Measurements from ENCODE around the gene NSD1. TPM values are rescaled to one million over a fixed set of nuclear protein-coding genes. Genes with fewer than 3 reads are reported as not detected.
A peak's percentile ranks its signal among the peaks of the same experiment; 100 is the strongest.

Gene NSD1
- total RNA-seq, 1 donor from 2014 or later: 32.4 TPM

GRCh38 chr5:177316005-177316404, 182.4 kb downstream of the NSD1 start:
- Histone ChIP-seq H3K36me3 (ENCODE audit: control insufficient read depth, insufficient read depth, low read length) (peaks cover 3% of the 10 kb centered on the region), H3K27me3 (ENCODE audit: control insufficient read depth, insufficient read depth, low read length) (no peaks in the 10 kb centered on the region), H3K4me3 (ENCODE audit: low read depth, low read length) (no peak overlapping the region)
- no peak for DNase-seq (ENCODE audit: low read depth)
- TF ChIP-seq CTCF (IDR thresholded peaks at IDR 0.05; ENCODE audit: insufficient read depth, low read length, severe bottlenecking): no peak
- FAIRE-seq: no peak

- Histone ChIP-seq H3K4me3 (ENCODE audit: low read depth, low read length) (no peak overlapping the region), H3K36me3 (ENCODE audit: control insufficient read depth, insufficient read depth, low read length) (peaks cover 3% of the 10 kb centered on the region), H3K27me3 (ENCODE audit: control insufficient read depth, insufficient read depth, low read length) (no peaks in the 10 kb centered on the region)
- TF ChIP-seq CTCF (IDR thresholded peaks at IDR 0.05; ENCODE audit: insufficient read depth, low read length, severe bottlenecking): peak; percentile 84
- DNase-seq (ENCODE audit: low read depth) (peak; percentile 77), FAIRE-seq (no peak)
Observed at GRCh38 chr5:177317959-177318377, 184.4 kb downstream of the NSD1 start.

DNA sequence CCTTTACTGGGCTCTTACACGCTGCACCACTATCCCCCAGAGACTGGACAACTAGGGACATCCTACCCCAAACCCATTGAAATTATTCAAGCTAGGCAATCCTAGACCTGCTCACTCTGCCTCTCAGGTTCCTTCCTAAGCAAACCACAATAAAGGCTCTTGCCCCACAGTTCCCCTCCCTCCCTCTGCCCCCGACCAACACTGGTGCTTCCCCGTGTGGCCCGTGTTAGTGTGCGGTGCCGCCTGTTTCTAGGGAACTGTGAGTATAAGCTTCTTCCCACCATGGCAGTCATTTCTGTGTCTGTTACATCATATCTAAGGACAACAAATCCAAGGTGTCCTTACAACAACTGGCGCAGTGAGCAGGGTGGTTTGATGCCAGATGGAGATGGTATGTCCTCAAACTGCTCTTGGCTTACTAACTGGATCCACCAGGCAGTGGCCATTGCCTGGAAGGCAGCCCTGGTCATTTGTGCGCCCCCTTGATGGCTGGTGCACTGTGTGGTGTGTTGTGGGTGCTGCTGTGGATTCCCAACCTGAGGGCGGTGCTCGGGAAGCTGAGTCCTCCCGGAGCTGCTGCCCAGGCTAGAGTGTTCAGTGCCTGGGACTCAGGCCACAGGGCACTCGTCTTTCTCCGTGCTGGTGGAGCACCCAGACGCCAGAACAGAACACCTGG, 186.5 kb downstream of the NSD1 start:
- H3K36me3 ChIP-seq (ENCODE audit: control insufficient read depth, insufficient read depth, low read length): peaks cover 3% of the 10 kb centered on the region
- no peaks in the 10 kb centered on the region for H3K27me3 ChIP-seq (ENCODE audit: control insufficient read depth, insufficient read depth, low read length)
- DNase-seq (ENCODE audit: low read depth) (no peak), FAIRE-seq (no peak)
- no peak for TF ChIP-seq CTCF (IDR thresholded peaks at IDR 0.05; ENCODE audit: insufficient read depth, low read length, severe bottlenecking)
- no peak overlapping the region for H3K4me3 ChIP-seq (ENCODE audit: low read depth, low read length)

DNA sequence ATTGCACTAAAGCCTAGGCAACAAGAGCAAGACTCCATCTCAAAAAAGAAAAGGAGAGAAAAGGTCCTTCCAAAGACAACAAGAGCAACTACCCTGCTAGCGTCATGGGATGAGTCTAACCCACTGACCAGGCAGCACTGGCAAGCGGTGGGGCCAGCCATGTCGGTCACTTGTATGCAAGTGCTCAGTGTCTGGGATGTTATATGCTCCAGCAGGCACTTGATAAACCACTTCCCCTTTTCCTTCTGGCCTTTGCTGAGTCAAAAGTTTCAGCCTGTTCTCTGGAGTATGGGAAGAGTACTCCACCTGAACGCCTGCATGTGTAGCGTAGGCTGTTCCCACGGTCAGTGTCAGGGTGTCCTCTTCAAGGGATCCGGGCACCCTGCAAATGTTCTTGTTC, 187.3 kb downstream of the NSD1 start:
- Histone ChIP-seq H3K27me3 (ENCODE audit: control insufficient read depth, insufficient read depth, low read length) (no peaks in the 10 kb centered on the region), H3K4me3 (ENCODE audit: low read depth, low read length) (no peak overlapping the region), H3K36me3 (ENCODE audit: control insufficient read depth, insufficient read depth, low read length) (peaks cover 3% of the 10 kb centered on the region)
- TF ChIP-seq CTCF (IDR thresholded peaks at IDR 0.05; ENCODE audit: insufficient read depth, low read length, severe bottlenecking): no peak
- DNase-seq (ENCODE audit: low read depth): no peak
- no peak for FAIRE-seq

DNA sequence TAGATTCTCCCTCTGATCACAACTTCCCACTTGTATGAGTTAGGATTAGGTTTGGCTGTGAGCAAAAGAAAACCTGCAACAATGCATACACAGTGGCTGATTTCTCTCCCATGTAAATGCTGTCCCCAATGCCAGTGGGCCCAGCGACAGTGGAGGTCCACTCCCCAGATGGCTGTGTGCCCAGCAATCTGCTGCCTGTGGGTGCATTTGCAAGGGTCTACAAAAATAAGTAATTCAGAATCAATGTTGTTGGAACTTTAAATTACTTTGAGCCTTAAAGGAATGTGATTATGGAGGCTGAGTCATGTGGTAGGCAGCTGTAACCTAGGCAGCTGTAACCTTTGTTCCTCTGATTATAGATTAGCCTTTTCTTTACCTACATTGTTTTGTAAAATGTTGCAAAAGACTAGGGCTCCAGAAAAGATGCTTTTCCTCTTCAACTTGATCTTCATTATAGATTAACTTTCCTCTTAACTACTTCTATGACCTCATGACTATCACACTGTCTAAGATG, 192.4 kb downstream of the NSD1 start:
- no peak for FAIRE-seq
- H3K27me3 ChIP-seq (ENCODE audit: control insufficient read depth, insufficient read depth, low read length): no peaks in the 10 kb centered on the region
- H3K4me3 ChIP-seq (ENCODE audit: low read depth, low read length): no peak overlapping the region
- no peak for DNase-seq (ENCODE audit: low read depth)
- no peak for TF ChIP-seq CTCF (IDR thresholded peaks at IDR 0.05; ENCODE audit: insufficient read depth, low read length, severe bottlenecking)
- H3K36me3 ChIP-seq (ENCODE audit: control insufficient read depth, insufficient read depth, low read length): peaks cover 6% of the 10 kb centered on the region
